Measurements from ENCODE around the gene FBXO39. TPM values are rescaled to one million over a fixed set of nuclear protein-coding genes. Genes with fewer than 3 reads are reported as not detected.

The FBXO39 gene
- total RNA-seq, 2 donors from 2014 or later, result not detected

DNA sequence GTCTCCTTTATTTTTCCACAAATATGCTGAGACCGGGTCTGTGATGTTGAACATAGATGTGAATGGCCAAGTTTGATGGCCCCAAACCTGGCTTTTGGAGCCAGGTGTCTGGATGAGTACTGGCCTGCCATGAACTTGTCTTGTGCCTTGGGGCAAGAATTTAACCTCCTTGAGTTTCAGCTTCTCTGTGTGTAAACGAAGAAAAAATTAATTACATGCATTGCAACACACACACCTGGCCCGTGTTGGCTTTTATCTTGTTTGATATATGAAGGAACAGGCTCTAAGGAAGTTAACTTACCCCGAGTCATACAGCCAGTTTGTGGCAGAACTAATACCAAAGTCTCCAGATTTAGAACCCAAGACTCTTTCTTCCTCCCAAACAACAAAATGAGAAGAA is 13.1 kb downstream of the FBXO39 start:
- Histone ChIP-seq H3K9ac (ENCODE audit: low read depth in 2 of 2, low read length in 2 of 2) (no peak overlapping the region), H3K27ac (no peak overlapping the region), H3K4me1 (no peaks in the 10 kb centered on the region), H3K9me3 (no peaks in the 10 kb centered on the region), H3K4me3 (no peak overlapping the region), H3K27me3 (peaks cover 4% of the 10 kb centered on the region), H3K36me3 (no peaks in the 10 kb centered on the region)
- intact Hi-C loops (cut with DNase I), result no loop called here
- DNase-seq, result no peak
- TF ChIP-seq, protein P1, sequence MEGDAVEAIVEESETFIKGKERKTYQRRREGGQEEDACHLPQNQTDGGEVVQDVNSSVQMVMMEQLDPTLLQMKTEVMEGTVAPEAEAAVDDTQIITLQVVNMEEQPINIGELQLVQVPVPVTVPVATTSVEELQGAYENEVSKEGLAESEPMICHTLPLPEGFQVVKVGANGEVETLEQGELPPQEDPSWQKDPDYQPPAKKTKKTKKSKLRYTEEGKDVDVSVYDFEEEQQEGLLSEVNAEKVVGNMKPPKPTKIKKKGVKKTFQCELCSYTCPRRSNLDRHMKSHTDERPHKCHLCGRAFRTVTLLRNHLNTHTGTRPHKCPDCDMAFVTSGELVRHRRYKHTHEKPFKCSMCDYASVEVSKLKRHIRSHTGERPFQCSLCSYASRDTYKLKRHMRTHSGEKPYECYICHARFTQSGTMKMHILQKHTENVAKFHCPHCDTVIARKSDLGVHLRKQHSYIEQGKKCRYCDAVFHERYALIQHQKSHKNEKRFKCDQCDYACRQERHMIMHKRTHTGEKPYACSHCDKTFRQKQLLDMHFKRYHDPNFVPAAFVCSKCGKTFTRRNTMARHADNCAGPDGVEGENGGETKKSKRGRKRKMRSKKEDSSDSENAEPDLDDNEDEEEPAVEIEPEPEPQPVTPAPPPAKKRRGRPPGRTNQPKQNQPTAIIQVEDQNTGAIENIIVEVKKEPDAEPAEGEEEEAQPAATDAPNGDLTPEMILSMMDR (IDR thresholded peaks at IDR 0.05), result no peak

DNA sequence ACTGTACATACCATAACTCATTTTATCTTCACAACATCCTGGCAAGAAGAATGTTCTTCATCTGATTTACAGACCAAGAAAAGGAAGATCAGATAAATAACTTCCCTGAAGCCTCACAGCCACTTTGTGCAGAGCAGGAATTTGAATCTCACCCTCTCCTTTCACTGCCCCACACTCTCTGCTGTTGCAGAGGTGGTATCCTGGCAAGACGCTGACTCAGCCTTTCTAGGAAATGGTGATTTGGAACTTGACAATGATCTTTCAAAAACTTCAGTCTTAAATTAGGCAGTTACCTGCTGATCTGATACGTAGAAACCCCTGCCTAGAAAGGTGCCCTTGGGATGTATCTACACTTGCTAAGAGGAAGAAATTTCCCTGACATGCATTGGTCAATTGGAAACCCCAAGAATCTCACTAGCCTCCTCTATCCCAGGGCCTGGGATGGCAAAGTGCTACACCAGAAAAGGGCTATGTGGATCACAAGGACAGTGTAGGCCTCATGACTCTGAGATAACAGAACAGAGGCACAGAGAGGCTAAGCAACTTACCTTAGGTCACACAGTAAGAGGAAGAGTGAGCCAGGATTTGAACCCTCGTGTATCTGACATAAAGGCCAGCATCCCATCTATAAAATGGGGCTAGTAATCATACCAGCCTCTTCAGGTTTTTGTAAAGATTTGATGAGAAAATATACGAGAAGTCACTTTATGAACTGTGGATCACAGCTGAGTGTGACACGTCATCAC is 17.9 kb downstream of the FBXO39 start:
- DNase-seq, result no peak
- no peak overlapping the region for H3K27ac ChIP-seq
- H3K4me3 ChIP-seq, result no peak overlapping the region
- H3K36me3 ChIP-seq, result no peaks in the 10 kb centered on the region
- no peaks in the 10 kb centered on the region for H3K9me3 ChIP-seq
- intact Hi-C loops (cut with DNase I), result no loop called here
- H3K9ac ChIP-seq (ENCODE audit: low read depth in 2 of 2, low read length in 2 of 2), result no peak overlapping the region
- H3K4me1 ChIP-seq, result no peaks in the 10 kb centered on the region
- TF ChIP-seq, protein P1 (IDR thresholded peaks at IDR 0.05), result no peak
- peaks cover 4% of the 10 kb centered on the region for H3K27me3 ChIP-seq

DNA sequence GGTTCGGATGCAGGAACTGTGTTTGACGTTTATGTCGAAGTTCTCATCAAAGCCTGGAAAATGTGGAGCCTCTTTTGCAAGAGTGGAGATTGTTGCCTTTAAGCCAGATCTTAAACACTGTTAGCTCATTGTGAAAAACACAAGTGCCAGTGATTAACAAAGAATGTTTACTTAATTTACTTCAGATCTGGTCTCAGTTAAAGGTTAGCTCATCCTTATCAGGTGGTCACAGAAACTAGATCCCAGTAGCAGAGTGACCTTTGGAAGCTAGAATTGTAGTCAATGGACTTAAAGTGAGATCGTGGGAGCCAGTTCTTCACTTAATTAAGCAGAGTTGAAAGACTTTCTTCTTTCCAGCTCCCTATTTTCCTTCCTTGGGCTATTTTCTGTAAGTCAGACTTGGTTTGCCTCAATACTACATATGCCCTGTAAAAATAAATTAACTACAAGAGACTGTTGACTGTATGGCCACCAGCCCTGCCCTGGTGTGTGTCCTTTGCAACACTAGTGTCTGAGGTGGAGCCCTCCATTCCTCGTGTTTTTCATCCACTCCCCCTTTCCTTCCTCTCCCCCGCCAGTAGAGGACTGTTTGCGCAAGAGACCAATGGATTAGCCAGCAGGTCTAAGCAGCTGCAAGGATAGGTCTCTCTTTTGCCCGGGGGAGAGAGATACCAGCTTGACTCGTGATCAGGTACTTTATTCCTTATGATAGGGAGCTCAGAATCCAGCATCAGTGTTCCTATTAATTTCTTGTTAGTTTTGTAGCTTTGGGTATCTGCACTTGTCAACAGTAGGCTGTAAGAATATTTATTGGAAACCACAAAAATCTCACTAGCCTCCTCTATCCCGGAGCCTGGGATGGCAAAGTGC is 20.2 kb downstream of the FBXO39 start:
- Histone ChIP-seq H3K27ac (no peak overlapping the region), H3K36me3 (no peaks in the 10 kb centered on the region), H3K9ac (ENCODE audit: low read depth in 2 of 2, low read length in 2 of 2) (no peak overlapping the region), H3K4me1 (no peaks in the 10 kb centered on the region), H3K9me3 (no peaks in the 10 kb centered on the region), H3K4me3 (no peak overlapping the region), H3K27me3 (no peaks in the 10 kb centered on the region)
- TF ChIP-seq, protein P1 (IDR thresholded peaks at IDR 0.05), result no peak
- no peak for DNase-seq
- intact Hi-C loops (cut with DNase I), result no loop called here

DNA sequence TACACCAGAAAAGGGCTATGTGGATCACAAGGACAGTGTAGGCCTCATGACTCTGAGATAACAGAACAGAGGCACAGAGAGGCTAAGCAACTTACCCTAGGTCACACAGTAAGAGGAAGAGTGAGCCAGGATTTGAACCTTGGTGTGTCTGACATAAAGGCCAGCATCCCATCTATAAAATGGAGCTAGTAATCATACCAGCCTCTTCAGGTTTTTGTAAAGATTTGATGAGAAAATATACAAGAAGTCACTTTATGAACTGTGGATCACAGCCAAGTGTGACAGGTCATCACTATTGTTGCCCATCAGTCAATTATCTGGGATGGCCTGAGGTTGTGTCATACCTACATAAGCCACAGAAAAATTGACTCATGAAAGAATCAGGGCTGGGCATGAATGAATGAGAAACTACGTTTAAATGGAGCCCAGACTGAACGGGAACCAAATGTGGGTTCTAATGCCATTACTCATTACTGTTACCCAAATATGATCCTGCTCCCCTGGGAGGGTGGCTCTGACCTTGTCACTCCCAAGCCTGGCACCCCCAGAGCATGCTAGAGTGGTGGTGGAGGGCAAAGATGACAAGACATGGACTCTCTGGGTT is 21.0 kb downstream of the FBXO39 start:
- no peaks in the 10 kb centered on the region for H3K27me3 ChIP-seq
- no peak overlapping the region for H3K27ac ChIP-seq
- no peaks in the 10 kb centered on the region for H3K36me3 ChIP-seq
- no peak overlapping the region for H3K4me3 ChIP-seq
- no peaks in the 10 kb centered on the region for H3K9me3 ChIP-seq
- H3K4me1 ChIP-seq, result no peaks in the 10 kb centered on the region
- no peak overlapping the region for H3K9ac ChIP-seq (ENCODE audit: low read depth in 2 of 2, low read length in 2 of 2)
- intact Hi-C loops (cut with DNase I), result no loop called here
- DNase-seq, result no peak
- TF ChIP-seq, protein P1 (IDR thresholded peaks at IDR 0.05), result no peak

DNA sequence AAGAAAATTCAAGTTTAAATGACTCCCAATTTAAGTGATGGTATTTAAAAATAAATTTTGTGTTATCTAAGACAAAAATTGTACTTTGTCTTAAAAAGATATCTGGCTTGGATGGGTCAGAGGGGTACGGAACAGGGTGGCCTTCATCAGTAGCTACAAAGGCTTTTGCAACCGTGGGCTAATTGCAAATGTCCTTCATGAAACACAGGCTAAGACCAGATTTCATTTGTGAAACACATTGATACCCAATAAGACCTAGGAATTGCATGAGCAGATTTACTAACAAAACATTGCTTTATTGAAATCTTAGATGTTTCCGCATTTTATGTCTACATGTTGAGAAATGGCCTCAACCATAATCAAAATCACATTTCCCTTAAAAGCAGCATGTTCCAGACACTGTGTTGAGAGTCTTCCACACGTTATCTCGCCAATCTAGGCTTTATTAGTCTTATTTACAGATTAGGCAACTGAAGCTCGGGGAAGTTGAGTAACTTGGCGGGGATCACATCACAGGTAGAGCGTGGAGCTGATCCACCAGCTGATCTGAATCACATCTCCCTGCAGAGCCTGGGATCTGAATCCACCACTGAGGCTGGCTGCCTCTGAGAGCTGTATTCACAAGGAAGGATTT is 21.8 kb downstream of the FBXO39 start:
- no peak for DNase-seq
- no peaks in the 10 kb centered on the region for H3K27me3 ChIP-seq
- no peak overlapping the region for H3K27ac ChIP-seq
- no peaks in the 10 kb centered on the region for H3K4me1 ChIP-seq
- H3K36me3 ChIP-seq, result no peaks in the 10 kb centered on the region
- intact Hi-C loops (cut with DNase I), result no loop called here
- no peaks in the 10 kb centered on the region for H3K9me3 ChIP-seq
- H3K4me3 ChIP-seq, result no peak overlapping the region
- no peak overlapping the region for H3K9ac ChIP-seq (ENCODE audit: low read depth in 2 of 2, low read length in 2 of 2)
- TF ChIP-seq, protein P1 (IDR thresholded peaks at IDR 0.05), result no peak
